GM19397 (cell line): ENCODE measurements around the gene SPECC1.
"Not testable (repeated sequence)": the region's sequence is repeated elsewhere in the genome, so short reads cannot be mapped to it uniquely, and the experiment has no call there.

Experiments used
- ATAC-seq: cut with Tn5 transposase; IDR thresholded peaks from one replicate; pipeline ENCODE4 v1.9.1; 2021; ENCODE audit warnings: mild to moderate bottlenecking, moderate library complexity; ENCODE audit not compliant: unreplicated experiment

Gene SPECC1

DNA sequence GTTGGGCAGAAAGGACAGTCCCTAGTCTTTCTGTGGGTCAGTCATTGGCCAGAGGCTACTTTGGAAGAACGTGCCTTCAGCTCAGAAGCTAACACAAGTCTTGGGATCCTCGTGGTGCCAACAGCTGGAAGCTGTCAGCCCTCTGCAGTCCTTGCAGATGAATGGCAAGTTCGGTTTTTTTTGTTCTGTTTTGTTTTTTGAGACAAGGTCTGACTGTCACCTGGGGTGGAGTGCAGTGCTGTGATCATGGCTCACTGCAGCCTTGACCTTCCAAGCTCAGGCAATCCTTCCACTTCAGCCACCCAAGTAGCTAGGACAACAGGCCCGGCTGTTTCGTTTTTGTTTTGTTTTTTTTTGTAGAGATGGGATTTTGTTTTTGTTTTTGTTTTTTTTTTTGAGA lies 149.4 kb downstream of the SPECC1 start:
- no peak for ATAC-seq

DNA sequence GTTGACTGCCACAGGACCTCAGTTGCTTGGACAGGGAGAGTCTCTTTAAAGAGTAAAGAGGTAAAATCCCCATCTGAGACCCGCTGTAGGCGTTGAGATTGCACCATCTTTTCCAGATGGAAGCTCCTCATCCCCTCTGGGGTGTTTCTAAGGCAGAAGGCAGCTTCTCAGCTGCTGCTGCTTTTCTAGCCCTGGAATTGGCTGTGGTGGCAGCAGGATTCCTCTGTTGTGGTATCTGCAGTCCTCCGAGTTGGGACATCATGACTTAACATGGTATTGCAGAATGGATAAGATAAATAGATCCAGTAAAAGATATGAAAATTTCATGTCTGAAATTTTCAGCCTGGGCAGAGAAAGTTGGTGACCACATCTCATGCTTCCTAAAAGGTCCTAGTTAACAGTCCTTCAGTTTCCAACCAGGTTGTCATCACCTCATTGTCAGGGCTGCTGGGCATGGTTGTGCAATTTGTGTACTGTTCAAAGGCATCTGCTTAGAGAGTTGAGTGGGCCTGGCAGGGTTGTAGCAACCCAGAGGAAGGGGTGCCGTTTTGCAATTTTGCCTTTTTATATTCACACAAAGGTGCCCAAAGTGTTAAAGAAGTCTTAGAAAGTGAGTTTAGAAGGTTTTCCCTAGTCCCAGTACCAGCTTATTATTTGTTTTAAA lies 150.4 kb downstream of the SPECC1 start:
- no peak for ATAC-seq

DNA sequence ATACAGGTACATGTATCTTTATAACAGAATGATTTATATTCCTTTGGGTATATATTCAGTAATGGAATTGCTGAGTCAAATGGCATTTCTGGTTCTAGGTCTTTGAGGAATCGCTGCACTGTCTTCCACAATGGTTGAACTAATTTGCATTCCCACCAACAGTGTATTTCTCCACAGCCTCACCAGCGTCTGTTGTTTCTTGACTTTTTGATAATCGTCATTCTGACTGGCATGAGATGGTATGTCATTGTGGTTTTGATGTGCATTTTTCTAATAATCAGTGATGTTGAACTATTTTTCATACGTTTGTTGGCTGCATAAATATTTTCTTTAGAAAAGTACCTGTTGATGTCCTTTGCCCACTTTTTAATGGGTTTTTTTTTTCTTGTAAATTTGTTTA lies 156.4 kb downstream of the SPECC1 start:
- not testable (repeated sequence) for ATAC-seq

DNA sequence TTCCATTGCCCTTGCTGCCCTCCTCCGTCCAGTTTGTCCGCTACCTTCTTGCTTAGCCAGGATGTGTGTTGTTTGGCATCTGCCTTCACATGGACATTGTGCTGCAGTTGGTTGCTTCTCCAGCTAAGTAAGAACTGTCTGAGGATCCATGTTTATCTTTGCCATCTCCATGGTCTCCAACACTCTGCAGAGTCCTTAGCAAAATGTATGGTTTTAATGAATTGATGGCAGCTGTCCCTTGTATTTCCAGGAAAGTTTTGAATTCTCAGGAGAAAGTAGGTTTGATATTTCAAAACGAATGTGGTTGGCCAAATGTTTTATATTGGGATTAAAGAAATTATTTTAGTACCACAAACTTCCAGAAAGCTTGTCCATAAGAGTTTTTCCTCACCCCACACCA lies 160.9 kb downstream of the SPECC1 start:
- no peak for ATAC-seq

DNA sequence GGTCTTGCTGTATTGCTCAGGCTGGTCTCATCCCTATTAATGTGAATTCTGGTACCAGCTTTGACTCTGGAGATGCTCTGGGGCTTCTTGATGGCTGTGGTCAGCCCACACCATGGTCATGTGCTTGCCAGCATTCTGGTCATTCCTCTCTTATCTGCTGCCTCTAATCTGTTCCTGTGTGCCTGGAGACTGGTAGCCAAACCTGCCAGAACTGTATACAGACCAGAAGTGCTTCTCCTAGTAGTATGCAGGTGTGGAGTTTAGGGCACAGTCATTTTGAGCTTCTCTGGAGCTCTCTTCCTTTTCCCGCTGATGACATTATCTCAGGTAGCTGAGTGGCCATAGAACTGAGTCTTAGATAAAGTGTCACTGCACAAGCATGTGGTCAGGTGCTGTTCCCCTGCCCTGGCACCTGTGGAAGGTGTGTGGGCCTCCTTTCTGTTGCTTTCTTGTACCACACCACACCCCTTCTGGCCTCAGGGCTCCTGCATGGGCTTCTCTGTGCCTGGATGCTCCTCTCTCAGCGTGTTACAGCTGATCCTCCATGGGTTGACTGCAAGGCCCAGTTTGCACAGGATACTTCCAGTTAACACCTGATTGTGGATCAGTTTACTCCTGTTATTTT lies 162.7 kb downstream of the SPECC1 start:
- ATAC-seq: no peak

DNA sequence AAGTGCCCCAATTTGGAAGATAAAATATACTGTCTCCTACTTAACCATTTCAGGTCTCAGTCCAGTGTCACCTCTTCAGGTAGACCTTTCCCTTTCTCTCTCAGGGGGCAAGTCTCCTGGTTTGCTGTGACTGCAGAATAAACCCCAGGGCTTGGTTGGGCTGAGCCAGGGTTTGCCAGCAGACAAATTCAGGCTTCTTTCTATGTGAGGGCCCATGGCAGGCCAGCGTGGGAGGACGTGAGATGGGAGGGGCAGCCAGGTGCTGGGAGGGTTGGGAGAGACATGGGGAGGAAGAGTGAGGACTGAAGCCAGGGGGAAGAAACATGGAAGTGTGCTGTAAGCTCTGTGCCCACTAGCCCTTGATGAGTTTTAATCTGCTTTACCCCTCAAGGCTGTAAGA lies 163.2 kb downstream of the SPECC1 start:
- no peak for ATAC-seq

DNA sequence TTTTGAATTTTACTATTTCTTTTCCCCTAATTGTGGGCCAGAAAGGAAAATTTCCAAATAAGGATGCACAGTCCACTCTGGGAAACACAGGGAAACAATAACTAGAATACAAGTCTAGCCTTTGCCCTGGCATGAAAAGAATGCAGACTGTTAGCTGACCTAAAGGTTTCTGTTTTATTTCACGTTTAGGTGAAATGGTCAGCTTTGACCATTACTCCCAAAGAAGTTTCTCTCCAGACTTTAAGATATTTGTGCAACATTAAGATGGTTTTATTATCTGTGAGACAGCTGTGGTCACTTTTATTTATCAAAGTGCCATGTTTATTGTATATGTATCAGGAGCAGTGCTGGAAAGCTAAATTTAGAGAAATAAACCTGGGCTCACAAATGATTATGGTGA lies 163.9 kb downstream of the SPECC1 start:
- no peak for ATAC-seq

DNA sequence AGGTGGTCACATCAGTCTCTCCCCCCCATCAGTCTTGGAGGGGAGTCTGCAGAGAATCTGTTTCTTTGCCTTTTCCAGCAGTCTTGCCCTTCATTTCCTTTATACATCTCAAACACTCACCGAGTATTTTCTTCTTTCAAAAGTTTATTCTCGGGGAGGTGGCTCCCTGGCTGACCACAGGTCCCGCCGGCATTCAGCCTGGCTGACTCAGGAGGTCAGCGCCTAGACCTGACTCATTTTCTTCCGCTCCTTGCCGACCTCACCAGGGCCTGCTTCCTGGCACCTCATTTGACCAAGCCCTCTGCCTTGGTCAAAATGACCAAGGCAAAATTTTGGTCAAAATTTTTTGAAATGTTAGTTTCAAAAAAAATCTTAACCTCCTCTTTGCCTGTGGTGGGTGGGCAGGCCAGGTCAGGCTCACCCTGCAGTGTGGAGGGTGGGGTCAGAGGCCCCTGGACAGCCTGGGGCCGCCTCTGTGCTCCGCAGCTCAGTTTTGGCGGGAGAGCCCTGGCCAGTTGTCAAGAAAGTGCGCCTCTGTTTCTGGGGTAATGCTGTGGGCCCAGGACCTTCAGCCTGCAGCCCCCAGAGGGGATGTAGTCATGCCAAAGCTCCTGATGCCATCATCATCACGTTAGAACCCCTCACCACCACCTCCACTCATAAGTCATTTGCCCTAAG lies 165.6 kb downstream of the SPECC1 start:
- ATAC-seq: no peak

DNA sequence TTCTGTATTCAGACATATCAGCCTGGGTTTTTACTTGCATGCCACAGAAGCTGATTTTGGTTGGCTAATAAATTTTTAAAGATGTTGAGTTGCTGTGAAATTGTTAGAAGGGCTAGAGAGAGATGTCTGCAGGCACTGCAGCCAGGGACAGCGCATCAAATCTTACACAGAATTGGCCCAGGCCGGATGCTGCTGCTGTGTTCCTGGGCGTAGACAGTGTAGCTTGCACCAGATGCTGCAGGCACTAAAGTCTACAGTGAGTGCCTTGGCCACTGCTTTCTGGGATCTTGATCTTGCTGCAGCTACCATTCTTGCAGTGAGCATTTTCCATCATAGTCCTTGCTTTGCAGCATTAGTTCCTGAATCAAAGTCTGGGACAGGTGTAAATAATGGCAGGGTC lies 169.9 kb downstream of the SPECC1 start:
- no peak for ATAC-seq

DNA sequence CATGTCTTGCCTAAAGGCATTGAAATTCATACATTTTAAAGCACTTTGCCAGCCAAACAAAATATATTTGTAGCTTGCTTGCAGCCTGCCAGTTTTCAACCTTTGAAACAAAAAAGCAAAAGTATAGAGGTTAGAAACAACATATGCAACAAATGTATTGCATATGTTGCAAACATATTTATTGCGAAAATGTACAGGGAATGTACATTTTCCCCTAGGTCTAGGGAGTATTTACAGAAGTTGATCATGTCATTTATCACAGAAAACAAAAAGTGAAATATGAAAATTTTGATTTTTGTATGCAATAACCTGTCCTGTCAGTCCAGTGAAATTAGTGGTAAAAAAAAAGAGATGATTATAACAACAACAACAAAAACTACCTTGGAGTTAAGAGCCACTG lies 171.5 kb downstream of the SPECC1 start:
- no peak for ATAC-seq

DNA sequence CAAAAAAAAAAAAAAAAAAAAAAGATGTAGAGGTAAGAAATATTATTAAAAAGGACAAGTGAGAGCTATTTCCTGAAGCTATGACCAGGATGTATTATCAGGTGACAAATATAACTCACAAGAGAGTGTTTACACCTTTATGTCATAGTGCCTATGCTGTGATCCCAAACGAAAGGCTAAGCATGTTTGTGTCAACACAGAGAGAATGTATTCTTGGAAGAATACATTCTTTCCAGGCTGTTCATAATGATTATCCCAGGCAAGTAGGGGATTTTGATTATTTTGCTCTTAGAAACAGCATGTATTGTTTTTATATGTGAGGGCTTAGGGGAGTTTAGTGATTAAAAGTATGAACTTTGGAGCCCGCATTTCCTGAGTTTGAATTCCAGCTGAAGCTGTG lies 175.0 kb downstream of the SPECC1 start:
- ATAC-seq: no peak

DNA sequence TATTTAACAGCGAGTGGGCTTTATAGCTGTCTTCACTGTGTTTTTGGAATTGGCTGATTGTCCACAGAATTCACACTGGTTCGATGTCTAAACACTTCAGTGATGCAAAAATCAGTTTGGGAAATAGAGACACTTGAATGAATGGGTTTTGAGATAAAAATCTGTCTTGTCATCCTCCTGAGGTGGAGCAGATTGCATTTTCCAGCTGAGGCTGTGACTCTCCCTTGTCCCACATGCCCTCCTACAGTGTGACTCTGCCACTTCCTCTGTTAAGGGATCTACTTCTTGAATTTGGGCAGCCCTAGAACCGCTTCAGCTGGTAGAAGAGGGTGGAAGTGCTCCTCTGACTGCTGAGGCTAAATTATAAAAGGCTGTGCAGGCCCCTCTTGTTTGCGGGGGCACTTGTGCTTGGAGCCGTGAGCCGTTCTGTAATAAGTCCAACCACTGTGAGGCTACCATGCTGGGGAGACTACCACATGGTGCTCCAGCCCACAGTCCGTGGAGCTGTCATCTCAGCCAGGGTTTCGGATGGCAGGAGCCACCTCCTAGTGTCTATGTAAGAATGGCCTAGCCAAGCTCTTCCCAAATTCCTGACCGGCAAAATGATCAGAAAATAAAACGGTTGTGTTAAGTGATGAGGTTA lies 175.9 kb downstream of the SPECC1 start:
- ATAC-seq: no peak

DNA sequence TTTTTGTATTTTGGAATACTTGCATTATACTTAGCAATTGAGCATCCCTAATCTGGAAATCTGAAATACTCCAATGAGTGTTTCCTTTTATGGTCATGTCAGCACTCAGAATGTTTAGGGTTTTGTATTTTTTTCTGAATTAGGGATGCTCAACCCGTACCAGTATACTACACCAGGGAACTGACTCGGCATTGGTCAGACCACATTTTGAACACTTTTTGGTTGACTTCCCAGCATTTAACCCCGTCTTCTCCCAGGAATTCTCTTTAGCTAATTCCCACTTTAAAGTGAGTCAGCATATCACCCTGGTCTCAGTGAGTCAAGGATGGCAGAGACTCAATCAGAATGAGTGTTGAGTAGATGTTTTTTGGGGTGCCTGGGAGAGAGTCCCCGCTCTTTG lies 177.9 kb downstream of the SPECC1 start:
- ATAC-seq: no peak

DNA sequence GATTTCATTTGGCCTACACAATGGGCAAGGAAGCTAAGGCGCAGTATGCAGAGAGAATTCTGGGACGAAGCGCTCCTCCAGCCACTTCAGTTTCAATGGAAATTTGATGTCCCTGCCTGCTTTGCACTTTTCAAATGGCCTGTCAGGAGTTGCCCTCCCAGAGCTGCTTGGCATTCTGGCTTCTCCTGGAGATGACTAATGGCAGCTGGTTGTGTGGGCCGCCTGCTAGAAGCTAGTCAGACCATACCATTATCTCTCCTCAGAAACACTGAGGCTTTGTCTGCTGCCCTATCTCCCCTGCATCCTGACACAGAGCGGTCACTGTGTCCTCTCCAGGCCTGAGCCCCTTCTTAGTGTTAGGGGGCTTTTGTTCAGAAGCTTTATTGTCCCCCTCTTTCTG lies 180.1 kb downstream of the SPECC1 start:
- no peak for ATAC-seq

DNA sequence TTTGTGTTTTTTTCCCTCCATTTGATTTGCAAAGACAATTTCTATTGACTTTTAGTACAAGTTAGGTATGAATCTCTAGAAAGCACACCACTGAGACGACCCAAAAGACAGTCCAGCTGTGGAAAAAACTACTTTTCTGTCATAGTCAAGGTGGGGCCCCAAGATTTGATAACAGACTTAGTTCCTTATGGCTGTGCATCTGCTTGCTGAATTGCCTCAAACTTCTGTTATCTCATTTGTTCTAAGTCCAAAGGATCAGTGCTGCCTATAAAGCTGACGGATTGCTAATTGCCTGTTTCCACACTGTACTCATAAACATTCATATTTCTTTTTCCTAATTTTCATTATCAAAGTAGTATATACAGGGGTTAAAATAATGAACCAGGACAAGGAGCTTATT lies 180.8 kb downstream of the SPECC1 start:
- no peak for ATAC-seq

DNA sequence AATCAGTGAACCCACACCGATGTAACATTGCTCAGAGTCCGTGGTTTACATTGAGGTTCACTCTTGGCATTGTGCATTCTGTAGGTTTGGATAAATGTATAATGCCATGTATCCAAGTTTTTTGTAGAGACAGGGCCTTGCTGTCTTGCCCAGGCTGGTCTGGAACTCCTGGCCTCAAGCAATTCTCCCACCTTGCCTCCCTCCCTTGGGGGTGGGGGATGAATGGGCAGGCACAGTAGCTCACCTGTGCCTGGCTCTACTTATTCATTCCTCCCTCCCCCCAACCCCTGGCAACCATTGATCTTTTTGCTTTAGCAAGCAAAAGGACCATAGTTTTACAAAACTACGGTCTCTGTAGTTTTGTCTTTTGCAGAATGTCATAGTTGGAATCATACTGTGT lies 181.4 kb downstream of the SPECC1 start:
- ATAC-seq: no peak

DNA sequence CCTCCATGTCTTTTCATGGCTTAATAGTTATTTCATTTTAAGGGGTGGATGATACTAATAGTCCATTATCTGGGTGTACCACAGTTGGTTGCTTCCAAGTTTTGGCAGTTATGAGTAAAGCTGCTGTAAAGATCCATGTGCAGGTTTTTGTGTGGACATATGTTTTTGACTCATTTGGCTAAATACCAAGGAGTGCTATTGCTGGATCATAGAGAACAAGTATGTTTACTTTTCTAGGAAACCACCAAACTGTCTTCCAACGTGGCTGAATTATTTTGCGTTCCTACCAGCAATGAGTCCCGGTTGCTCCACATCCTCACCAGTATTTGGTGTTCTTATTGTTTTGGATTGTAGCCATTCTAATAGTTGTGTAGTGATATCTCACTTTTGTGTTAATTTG lies 181.9 kb downstream of the SPECC1 start:
- no peak for ATAC-seq

DNA sequence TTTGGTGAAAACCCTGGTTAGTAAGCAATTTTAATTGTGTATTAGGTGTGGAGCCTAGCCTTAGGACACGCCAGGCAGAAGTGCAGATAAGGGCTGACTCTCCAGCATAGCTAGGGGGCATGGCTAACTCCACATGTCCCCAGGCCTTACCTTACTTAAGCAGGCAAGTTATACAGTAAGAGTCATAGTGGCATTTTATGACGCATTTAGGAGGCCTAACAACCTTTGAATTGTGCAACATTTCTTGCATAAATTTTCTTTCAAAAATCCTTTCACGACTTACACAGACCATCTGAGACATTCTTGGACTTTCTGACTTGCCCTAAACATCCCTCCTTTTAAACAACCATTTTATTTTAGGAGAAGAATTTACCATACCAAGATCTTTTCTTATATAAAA lies 187.1 kb downstream of the SPECC1 start:
- ATAC-seq: not testable (repeated sequence)

DNA sequence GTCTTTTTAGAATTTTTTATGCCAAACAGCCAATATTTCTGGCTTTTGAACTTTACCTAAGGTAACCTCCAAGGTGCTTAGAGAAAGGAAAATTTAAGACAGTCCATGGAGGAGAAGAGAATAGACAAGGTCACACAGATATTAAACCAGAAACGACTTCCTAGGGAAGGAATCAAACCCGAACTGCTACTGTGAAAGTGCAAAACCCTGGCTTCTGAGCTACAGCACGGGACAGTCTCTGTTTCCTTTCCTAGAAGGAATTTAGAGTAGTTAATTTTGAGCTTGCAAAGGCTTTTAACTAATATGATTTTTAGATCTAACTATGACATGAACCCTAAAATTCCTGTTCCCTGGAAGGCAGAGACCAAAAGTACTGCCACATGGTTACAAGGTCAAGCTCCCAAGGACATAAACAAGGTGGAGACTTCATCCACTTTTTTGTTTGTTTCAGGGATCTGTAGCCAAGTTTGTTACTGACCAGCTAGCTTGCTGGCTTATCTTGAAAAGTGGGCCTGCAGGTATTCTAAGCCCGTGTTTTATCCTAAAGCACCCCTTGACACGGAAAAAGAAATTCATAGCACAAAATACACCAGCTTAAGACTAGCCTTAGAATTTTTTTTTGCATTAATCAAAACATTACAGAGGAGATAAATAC lies 188.2 kb downstream of the SPECC1 start:
- ATAC-seq: no peak

DNA sequence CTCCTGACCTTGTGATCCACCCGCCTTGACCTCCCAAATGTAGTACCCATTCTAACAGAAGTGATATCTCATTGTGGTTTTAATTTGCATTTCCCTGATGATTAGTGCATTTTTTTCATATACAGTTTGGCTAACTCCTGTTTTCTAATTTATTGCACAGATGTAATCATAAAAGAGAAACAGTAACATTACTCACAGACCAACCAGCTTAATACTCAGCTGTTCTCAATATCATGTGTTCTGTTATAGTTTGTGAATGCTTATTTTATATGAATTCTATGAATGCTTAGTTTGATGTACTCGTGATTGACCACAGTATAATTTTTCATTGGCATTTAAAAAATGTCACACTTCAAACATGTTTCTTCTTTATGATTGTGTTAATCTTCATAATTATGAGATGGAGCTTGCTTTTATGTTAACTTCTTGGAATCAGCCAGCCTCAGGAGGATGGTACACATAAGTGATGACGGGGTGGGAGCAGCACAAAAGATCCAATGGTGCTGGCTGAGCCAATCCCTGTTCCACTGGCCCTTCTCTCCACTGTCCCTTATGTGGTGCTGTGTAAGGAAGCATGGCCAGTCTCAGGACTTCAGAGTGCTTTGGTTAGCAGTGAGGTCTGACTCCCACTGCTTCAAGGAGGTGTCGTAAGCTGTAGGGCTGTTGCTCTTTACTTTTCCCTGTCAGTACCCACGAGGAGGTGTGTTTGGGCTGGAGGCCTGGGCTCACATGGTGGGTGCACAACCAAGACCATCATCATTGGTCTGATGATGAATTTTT lies 191.0 kb downstream of the SPECC1 start:
- ATAC-seq: no peak
